Measurements from ENCODE around the gene ATP8B3.

ATP8B3 gene

GRCh38 chr19:1843646-1844394 lies 31.7 kb upstream of the ATP8B3 start:
- POLR2A ChIA-PET, result no interaction called here
- DNase-seq (ENCODE audit: low read depth, low spot score), result no peak
- CTCF ChIA-PET, result interaction anchor here (2.4 to 13.7 kb wide), 2 partner anchors 10 to 19 kb away, joined by 14 to 292 read pairs; no protein-coding TSS in a partner anchor
- no peak overlapping the region for H3K4me3 ChIP-seq (ENCODE audit: low read depth, low read length)
- TF ChIP-seq CTCF (IDR thresholded peaks at IDR 0.05; ENCODE audit: insufficient read depth, low read length, missing control alignments), result no peak

GRCh38 chr19:1843116-1843515 lies 31.0 kb upstream of the ATP8B3 start:
- no peak overlapping the region for H3K4me3 ChIP-seq (ENCODE audit: low read depth, low read length)
- ChIA-PET CTCF (interaction anchor here (2.4 to 13.7 kb wide), 2 partner anchors 11 to 18 kb away, joined by 14 to 292 read pairs; no protein-coding TSS in a partner anchor), POLR2A (no interaction called here)
- DNase-seq (ENCODE audit: low read depth, low spot score), result no peak
- TF ChIP-seq CTCF (IDR thresholded peaks at IDR 0.05; ENCODE audit: insufficient read depth, low read length, missing control alignments), result no peak

GRCh38 chr19:1841209-1841924 lies 29.3 kb upstream of the ATP8B3 start:
- no peak overlapping the region for H3K4me3 ChIP-seq (ENCODE audit: low read depth, low read length)
- no peak for DNase-seq (ENCODE audit: low read depth, low spot score)
- ChIA-PET CTCF (interaction anchor here (1.4 to 13.7 kb wide), 3 partner anchors 9 to 17 kb away, joined by 4 to 292 read pairs (median 57); partner anchors contain the start of gene REXO1), POLR2A (no interaction called here)
- TF ChIP-seq CTCF (IDR thresholded peaks at IDR 0.05; ENCODE audit: insufficient read depth, low read length, missing control alignments), result no peak

- no peak for DNase-seq (ENCODE audit: low read depth, low spot score)
- POLR2A ChIA-PET, result no interaction called here
- TF ChIP-seq CTCF (IDR thresholded peaks at IDR 0.05; ENCODE audit: insufficient read depth, low read length, missing control alignments), result no peak
- no peak overlapping the region for H3K4me3 ChIP-seq (ENCODE audit: low read depth, low read length)
- CTCF ChIA-PET, result interaction anchor here (6.5 to 13.7 kb wide), 2 partner anchors 10 to 16 kb away, joined by 57 to 292 read pairs; partner anchors contain the start of gene REXO1
Observed at GRCh38 chr19:1840541-1841115, 28.6 kb upstream of the ATP8B3 start.

- no peak for TF ChIP-seq CTCF (IDR thresholded peaks at IDR 0.05; ENCODE audit: insufficient read depth, low read length, missing control alignments)
- DNase-seq (ENCODE audit: low read depth, low spot score), result no peak
- ChIA-PET CTCF (interaction anchor here (6.5 to 13.7 kb wide), 2 partner anchors 10 to 15 kb away, joined by 57 to 292 read pairs; partner anchors contain the start of gene REXO1), POLR2A (no interaction called here)
- no peak overlapping the region for H3K4me3 ChIP-seq (ENCODE audit: low read depth, low read length)
Observed at GRCh38 chr19:1839658-1840540, 27.8 kb upstream of the ATP8B3 start.

Data from AG04449 (cell line).